GM19099 (cell line): ENCODE data around the gene CCDC7.

ENCODE experiments used
- POLR2A ChIP-seq: IDR thresholded peaks from 3 replicates; pipeline ENCODE4 v1.6.1; 2011; ENCODE audit warnings: low read depth; ENCODE audit not compliant: insufficient read length; ENCODE audit errors: extremely low read depth

CCDC7 gene

GRCh38 chr10:32905466-32905865 is 459.5 kb downstream of the CCDC7 start:
- TF ChIP-seq POLR2A, result no peak

- TF ChIP-seq POLR2A, result no peak
Observed at GRCh38 chr10:32906595-32906994, 460.7 kb downstream of the CCDC7 start.

- no peak for TF ChIP-seq POLR2A
Observed at GRCh38 chr10:32909456-32909855, 463.5 kb downstream of the CCDC7 start.

- no peak for TF ChIP-seq POLR2A
Observed at GRCh38 chr10:32911285-32912016, 465.5 kb downstream of the CCDC7 start.

- TF ChIP-seq POLR2A, result no peak
Observed at GRCh38 chr10:32922170-32922569, 476.2 kb downstream of the CCDC7 start.

- TF ChIP-seq POLR2A, result no peak
Observed at GRCh38 chr10:32923134-32923533, 477.2 kb downstream of the CCDC7 start.

GRCh38 chr10:32923849-32924248 is 477.9 kb downstream of the CCDC7 start:
- no peak for TF ChIP-seq POLR2A
